AG09309 (cell line): ENCODE data around the gene PEX11B.

Experiments
- DNase-seq: peaks from one replicate; pipeline ENCODE4 v3.0.0-alpha.2; 2010; ENCODE audit warnings: low read depth
- H3K4me3 ChIP-seq: 2 replicates; pipeline ENCODE4 v1.5.1; 2011; ENCODE audit warnings: mild to moderate bottlenecking, low read depth, low read length, moderate library complexity; ENCODE audit not compliant: control insufficient read depth
- CTCF ChIP-seq: IDR thresholded peaks from 2 replicates; pipeline ENCODE4 v1.5.1; 2011; ENCODE audit warnings: mild to moderate bottlenecking, low read depth, low read length, inconsistent platforms; ENCODE audit not compliant: insufficient read depth, control insufficient read depth; ENCODE audit errors: missing control alignments

PEX11B gene

GRCh38 chr1:145952903-145953302 is 34.4 kb upstream of the PEX11B start:
- H3K4me3 ChIP-seq, result no peak overlapping the region
- no peak for DNase-seq
- no peak for TF ChIP-seq CTCF

GRCh38 chr1:145951526-145951925 is 33.0 kb upstream of the PEX11B start:
- no peak for TF ChIP-seq CTCF
- no peak overlapping the region for H3K4me3 ChIP-seq
- DNase-seq, result no peak

DNA sequence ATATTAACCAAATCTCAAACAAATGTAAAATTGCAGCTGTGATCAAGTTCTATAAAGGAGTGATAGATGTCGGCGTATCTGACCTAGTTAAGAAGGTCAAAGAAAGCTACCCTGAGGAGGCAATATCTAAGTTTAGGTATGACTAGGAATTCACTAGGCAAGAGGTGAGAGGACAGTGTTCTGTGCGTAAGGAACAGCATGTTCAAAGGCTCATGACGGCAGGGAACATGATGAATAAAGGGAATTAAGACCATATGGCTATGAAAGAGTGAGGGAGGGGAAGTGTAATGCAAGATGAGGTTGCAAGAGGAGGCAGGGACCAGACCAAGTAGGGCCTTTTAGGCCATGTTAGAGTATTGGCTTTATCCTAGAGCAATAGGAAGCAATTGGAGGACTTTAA is 30.7 kb upstream of the PEX11B start:
- no peak for TF ChIP-seq CTCF
- H3K4me3 ChIP-seq, result no peak overlapping the region
- no peak for DNase-seq

DNA sequence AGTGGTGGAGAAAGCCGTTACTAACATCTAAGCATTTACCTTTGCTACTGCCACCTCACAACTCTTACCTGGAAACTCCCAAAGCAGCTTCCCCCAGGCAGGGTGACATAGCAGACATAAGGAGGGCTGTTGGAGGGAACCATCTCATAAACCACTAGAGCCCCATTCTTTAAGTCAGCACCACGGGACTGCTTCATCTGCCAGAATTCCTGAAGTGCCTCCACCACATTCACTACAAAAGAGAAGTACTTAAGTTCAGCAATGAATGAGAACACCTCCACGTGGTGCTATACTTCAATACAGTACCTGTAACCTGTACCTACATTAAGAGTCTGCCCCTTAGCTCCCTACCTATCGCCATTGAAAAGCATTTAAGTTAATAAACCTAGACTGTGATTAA is 29.0 kb upstream of the PEX11B start:
- no peak overlapping the region for H3K4me3 ChIP-seq
- TF ChIP-seq CTCF, result no peak
- DNase-seq, result no peak

- TF ChIP-seq CTCF, result no peak
- no peak for DNase-seq
- no peak overlapping the region for H3K4me3 ChIP-seq
Observed at GRCh38 chr1:145946477-145946986, 28.0 kb upstream of the PEX11B start.

DNA sequence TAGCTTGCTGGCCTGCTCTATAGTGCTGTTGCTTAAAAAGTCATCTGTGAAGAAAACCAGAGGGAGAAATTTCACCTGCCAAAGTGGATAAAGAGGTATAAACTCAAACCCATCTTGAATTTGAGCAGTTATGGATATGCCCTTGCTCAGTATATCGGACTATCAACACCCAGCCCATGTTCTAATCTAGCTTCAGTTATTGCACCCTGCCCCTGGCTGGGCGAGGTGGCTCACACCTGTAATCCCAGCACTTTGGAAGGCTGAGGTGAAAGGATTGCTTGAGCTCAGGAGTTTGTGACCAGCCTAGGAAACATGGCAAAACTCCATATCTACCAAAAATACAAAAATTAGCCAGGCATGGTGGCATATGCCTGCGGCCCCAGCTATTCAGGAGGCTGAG is 26.0 kb upstream of the PEX11B start:
- no peak for DNase-seq
- no peak for TF ChIP-seq CTCF
- no peak overlapping the region for H3K4me3 ChIP-seq

GRCh38 chr1:145942871-145943270 is 24.4 kb upstream of the PEX11B start:
- H3K4me3 ChIP-seq, result no peak overlapping the region
- no peak for TF ChIP-seq CTCF
- DNase-seq, result no peak
